NCI-H446 (cell line): ENCODE data around the gene PDXK.
"Not testable (repeated sequence)": the region's sequence is repeated elsewhere in the genome, so short reads cannot be mapped to it uniquely, and the experiment has no call there.

Source experiments
- DNase-seq, 2 experiments: peaks; one replicate each; lab custom pipeline; 2025; lab: John Stamatoyannopoulos, UW

The PDXK gene

DNA sequence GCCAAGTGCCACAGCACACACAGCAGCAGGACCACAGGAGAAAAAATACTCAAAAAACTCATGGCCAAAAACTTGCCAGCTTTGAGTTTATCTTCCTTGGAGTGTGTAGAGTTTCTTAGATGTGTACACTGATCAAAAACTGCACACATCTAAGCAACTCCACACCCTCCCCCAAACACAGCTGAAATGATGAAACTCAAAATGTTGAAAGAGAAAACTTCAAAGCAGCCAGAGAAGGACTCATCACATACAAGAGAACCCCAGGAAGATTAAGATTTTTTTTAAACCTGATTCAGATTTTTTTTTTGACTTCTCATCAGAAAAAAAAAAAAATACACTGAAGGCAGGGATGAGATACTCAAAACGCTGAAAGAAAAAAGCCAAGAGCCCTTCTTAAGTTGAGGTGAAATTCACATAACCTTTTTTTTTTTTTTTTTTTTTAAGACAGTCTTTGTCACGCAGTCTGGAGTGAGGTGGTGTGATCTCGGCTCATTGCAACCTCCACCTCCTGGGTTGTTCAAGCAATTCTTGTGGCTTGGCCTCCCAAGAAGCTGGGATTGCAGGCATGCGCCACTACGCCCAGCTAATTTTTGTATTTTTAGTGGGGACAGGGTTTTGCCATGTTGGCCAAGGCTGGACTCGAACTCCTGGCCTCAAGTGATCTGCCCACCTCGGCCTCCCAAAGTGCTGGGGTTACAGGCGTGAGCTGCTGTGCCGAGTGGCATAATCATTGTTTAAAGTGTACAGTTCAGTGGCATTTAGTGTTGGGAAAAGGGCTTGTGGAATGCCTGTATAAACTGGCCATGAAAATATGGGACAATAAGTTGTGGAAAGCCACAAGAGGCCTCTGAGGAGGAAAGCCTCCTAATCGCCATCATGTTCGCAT lies 20.9 kb upstream of the PDXK start:
- no peak for DNase-seq

DNA sequence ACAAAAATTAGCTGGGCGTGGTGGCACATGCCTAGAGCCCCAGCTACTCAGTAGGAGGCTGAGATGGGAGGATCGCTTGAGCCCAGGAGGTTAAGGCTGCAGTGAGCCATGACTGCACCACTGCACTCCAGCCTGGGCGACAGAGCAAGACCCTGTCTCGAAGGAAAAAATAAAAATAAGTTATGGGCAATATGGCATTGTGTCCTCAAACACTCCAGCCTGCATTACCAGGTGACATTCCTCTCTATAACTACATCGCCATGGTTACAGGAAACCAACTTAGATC lies 19.5 kb upstream of the PDXK start:
- DNase-seq = not testable (repeated sequence)

DNA sequence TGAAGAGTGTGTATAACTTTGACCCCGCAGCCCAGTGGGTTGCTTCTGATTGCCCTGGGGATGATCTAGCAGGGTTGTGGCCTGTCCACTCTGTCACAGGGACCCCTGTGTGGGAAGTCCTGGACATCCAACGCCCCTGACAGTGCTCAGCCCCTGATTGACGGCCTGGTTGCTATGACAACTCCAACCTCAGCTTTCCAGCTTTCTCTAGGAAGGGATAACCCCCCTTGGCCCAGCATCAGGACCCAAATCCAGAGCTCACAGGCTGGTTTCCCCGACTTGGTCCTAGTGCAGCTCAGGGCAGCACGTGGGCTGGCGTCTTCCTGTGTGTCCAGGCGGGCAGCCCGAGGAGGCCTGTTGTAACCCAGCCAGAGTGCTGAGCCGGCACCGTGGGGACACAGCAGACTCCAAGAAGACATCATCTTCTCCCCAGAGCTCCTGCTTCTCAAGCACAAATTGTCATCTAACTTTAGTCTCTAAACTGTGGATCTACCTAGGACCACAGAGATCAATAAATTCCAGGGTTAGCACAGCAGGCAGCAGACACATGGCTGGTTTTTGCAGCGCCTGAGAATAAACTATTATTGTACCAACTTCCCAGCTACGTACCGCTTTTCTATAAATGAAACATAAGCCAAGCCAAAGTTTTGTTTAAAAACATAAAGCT lies 18.9 kb upstream of the PDXK start:
- DNase-seq = no peak

DNA sequence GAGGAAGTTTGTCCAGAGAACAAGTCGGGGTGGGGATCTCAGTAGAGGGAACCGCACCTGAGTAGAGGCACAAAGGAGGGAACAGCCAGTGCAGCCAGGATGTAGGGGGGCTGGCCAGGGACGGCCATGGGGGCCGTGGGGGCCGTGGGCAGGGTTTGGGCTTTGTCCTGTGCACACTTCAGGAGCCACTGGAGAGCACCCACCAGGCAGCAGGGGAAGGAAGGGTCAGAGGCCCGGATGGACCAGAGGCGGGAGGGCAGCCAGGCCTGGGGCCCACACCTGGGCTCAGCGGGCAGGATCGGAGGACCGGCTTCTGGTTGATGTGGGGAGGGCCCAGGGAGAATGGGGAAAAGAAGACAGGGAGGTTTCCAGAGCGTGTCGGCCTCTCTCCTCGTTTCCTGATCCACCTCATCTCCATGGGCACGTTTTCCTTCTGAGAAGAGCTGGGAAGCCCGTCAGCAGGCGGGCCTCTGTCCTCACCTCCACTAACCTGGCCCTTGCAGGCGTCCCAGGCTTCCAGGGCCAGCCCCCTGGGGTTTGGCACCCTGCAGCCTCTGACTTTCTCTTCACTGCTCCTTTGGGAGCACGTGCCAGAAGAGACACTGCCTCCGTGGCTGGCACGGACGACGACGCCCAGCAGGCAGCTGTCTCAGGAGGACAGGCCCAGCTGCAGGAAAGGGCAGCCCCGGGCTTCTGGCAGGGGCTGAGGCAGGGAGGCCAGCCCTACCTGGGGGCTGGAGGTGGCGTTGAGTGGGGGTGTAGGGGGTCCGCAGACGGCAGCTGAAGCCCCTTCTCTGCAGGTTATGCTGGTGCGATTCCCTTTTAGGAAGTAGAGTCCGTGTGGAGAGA lies 16.8 kb upstream of the PDXK start:
- DNase-seq = no peak

DNA sequence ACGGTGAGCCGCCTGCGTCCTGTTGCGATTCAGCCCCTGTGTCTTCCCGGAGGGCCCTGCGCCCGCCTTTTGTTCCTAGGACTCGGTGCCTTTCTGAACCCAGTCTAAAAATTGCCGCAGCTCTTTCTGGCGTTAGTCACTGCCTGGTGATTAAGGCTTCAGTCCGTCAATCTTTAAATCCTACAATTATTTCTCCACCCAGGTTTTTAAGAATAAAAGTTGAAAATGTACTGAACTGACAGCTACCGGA lies 16.2 kb upstream of the PDXK start:
- DNase-seq = no peak

DNA sequence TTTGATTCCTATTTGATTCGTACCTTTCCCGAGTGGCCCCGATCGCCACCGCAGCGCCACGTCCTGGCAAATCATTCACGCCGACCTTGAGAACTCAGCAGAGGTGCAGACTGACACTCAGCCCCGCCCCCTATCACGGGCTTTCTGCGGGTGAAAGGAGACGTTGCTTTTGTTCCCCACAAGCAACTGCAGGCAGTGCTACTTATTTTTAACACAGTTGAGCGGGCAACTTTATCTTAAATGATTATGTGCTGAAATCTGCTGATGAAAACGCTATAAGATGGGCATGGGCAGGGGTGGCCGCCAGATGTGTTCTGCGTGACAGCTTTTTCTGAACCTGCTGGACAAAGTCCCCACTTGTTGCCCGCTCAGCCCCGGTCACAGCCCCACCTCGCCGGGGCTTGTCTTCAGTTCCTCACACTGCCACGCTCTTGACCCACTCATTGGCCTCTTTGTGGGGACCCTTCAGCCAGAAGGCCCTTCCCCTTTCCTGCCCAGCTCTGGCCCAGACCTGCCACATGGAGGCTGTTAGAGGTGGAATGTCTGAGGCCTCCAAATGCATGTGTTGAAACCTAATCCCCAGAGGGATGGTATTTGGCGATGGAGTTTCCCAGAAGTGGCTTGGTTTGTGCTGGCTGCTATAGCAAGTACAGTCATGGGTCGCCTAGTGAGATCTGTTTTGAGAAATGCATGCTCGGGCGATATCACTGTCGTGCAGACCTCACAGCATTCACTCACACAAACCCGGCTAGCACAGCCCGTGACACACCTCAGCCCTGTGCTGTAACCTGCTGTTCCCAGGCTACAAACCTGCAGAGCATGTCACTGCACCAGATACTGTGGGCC lies 15.7 kb upstream of the PDXK start:
- DNase-seq = no peak

DNA sequence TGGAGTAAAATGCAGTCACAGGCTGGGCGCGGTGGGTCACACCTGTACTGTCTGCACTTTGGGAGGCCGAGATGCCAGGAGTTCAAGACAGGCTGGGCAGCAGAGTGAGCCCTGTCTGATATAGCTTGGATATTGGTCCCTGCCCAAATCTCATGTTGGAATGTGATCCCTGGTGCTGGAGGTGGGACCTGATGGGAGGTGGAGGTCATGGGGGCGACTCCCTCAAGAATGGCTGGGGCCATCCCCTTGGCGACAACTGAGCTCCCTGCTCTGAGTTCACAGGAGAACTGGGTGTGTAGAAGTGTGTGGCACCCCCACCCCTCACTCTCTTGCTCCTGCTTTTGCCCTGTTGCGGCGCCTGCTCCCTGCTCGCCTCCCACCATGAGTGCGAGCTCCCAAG lies 11.5 kb upstream of the PDXK start:
- no peak for DNase-seq

DNA sequence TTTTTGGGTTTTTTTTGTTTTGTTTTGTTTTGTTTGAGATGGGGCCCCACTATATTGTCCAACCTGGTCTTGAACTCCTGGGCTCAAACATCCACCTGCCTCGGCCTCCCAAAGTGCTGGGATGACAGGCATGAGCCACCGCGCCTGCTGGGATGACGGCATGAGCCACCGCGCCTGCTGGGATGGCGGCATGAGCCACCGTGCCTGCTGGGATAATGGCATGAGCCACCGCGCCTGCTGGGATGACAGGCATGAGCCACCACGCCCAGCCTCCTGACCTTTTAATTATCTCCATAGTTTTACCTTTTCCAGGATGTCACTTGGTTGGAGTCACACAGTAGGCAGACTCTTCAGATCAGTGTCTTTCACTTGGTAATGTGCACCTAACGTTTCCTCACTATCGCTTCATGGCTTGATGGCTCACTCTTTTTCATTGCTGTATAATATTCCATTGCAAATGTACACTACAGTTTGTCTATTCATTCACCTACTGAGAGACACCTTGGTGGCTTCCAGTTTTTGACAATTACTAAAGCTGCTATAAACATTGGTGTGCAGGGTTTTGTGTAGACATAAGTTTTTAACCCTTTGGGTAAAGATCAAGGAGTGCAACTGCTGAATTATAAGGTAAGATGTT lies 10.1 kb upstream of the PDXK start:
- no peak for DNase-seq

DNA sequence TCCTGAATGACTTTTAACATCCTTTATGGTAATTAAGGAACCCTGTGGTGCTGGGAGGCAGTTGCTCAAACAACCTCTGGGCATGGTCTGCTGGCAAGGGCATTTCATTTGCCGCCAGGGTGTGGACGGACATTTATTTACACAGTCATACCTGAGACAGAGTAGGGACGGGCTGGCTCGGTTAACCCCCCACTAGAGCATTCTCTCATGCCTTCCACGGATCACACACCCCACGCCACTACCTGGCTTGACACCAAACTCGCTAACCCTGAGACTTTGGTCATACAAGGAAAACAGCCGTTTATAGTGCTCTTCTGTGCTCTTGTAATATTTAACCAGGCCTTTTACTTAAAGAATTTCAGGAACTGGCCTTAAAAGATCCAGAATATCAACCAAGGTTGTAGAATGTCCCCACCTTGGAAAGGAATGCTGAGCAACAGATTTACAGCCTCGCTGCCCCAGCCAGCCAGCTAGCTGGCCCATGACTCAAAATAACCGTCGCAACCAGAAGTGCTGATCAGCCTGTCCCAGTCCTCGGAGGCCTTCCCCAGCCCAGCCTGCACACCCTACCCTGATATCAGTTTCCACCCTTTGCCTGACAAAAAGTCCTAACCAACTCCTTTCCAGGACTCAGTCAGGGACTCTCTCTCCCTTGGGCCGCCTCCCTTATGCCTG lies 6.5 kb upstream of the PDXK start:
- no peak for DNase-seq

DNA sequence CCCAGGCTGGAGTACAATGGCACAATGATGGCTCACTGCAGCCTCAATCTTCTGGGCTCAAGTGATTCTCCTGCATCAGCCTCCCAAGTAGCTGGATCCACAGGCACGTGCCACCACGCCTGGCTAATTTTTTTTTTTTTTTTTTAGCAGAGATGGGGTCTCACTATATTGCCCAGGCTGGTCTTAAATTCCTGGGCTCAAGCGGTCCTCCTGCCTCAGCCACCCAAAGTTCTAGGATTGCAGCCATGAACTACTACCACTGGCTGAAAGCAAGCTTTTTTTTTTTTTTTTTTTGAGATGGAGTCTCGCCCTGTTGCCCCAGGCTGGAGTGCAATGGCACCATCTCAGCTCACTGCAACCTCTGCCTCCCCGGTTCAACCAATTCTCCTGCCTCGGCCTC lies 5.8 kb upstream of the PDXK start:
- not testable (repeated sequence) for DNase-seq

DNA sequence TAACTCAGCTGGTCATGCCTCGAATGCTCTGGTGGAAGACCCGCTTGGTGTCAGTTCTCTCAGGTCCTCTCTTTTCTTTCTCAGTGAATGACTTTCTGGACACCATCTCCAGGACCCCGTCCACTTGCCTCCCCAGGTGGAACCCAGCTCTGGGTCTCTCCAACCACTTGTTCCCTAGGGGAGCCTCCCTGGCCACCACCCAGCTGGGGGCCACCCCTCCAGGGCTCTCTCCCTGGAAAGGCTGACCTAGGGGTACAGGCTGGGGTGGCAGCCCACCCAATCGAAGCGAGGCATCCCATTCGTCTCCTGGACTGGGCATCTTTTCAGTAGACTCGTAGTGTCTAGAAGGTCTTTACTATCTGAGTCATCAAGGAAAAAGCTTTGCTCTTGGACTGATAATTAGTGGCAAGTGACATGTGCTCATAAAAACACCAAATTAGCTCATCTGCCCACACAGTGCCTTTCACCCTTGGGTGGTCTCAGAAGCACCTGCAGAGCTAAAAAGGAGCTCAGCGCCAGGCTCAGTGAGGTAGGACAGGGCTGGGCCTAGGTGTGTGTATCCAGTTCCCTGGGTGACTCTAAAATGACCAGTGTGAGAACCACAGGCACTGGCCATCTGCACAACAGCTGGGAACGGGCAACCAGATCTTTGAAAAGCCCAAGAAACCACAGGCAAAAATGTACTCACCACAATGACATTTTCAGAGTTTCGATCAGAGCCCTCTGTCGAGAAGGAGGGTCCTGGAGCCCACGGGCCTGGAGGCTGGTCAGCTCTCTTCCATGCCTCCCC lies 2.4 kb upstream of the PDXK start:
- no peak for DNase-seq

DNA sequence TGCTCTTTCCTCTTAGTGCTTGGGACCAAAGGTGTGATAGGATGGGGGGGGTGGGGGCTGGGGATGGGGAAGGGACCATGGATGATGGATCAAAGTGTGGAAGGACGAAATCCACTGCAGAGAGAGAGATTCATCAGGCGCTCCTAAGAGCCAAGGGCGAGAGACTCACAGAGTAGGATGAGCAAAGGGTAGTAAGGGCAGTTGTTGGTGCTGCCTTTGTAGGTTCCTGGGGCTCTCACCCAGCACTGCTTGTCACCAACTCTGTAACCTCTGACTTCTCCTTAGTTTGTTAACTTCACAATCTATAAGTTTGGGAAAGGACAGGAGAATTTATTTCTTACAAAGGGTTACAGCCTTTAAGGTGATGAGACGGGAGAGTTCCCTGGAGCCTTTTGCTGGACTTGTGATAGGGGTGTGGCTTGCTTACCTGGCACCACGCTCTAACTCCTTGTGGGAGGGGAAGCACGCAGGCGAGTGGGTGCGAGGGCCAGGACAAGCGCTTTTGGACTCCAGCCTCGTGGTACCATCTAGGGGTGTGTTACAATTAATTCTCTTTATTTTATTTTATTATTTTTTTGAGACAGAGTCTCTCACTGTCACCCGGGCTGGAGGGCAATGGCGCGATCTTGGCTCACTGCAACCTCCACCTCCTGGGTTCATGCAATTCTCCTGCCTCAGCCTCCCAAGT lies 1.6 kb upstream of the PDXK start:
- no peak for DNase-seq

DNA sequence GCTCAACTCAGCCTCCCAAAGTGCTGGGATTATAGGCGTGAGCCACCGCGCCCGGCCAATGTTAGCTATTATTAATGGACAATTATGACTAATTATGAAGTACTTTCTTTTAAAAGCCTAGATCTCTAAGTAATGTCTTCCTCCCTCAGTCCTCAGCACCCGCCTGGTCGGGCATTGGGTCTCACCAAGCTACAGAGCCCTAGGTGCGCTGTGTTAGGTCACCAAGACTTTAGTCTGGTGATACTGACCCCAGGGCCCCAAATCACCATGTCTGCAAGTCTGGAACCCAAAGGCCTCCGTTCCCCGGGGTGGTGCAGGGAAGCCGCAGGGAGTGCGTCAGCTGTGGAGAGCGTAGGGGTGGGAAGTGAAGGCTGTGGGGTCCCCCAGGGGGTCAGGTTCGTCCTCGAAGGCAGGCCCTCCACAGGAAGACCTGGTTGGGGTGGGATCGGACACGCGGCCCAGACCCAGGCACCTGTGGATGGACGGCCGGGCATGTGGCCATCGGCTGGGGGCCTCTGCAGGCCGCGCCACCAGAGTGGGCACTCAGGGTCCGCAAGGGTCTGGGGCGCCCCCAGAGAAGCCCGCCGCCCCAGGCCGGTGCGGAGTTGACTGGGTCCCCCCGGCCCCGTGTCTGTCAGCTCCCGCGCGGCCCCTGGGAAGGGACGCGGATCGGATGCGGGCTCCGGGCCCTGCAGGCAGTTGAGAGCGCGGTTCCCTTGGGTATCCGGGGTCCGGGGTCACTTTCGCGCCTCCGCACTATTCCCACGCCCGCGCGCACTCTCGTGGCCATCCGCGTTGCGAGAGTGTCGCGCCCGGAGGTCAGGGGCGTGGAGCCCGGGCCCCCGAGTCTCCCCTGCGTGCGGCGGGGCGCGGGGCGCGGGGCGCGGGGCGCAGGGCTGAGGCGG lies 710 bp upstream of the PDXK start:
- no peak for DNase-seq

DNA sequence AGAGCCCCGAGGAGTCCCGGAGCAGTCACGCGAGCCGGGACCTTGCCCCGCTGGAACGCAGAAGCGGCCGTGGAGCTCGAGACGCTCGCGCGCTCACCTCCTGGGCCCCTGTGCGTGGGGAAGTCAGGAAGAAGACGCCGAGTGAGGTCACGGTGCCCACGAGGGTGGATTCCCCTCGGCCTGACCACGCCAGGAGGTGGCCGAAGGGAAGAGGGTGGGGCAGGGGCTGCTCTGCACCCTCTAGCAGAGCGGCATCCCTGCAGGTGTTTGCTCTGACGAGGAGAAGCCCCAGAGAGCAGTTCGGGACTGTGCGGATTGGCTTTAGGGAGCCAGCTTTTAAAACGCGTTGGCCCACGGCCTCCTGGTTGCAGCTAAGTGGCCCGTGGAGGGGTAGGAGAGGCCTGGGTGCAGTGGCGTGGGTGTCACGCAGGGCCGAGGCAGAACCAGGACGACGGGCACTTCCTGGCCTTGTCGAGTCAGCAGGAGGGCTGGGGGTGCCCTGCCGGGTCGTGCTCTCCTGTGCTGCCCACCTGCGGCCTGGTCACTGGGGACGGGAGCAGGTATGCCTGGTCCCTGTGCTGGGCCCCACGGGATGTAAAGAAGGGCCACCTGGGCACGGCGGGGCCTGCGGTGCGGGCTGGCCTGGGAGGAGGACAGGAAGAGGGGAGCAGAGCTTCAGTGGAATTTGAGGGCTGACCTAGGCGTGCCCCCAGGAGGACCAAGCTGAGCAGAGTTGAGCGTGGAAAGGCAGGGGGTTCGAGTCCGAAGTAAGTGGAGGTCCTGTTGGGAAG lies 1.0 kb downstream of the PDXK start:
- DNase-seq = no peak

DNA sequence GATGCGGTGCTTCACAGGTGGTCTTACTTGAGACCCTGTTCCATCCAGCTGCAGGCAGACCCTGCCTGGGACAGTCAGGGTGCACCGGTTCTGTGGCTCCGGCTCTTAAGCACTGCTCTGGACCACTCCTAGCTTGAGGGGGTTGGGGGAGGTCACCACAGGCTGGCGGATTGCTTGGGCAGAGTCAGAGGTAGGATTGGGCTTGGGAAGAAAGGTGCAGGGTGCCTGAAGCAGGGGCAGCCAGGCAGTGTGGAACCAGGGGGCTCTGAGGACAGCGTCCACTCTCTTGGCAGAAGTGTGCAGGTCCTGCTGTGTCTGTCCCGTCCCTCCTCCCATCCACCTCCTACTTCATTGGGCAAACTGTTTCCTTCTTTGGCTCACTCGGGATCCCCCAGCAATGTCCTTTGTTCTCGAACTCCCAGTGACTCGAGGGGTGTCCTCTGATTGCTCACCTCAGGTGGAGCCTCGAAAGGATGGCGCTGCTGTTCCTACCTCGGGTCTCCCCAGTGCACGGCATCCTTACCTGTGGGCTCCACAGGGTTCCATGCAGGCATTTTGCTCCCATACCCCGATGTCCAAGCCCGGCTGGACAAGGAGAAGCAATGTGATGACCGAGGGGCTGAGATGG lies 1.7 kb downstream of the PDXK start:
- no peak for DNase-seq

DNA sequence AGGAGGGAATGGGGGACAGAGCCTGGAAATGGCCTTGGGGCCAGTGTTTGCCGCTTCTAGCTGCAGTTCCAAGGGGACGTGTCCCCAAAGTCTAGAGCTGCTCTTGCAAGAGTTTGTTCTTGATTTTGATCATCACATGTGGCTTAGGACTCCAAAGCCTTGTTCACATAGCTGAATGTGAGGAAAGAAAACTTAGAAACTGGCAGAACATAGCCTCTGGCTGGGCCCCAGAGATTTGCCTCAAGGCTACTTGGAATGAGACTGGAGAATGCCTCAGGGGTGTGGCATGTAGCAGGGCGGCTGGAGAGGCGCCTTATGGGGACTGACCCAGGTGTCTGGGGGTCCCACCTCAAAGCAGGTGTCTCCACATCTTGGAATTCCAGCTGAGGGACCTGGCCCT lies 2.3 kb downstream of the PDXK start:
- no peak for DNase-seq

DNA sequence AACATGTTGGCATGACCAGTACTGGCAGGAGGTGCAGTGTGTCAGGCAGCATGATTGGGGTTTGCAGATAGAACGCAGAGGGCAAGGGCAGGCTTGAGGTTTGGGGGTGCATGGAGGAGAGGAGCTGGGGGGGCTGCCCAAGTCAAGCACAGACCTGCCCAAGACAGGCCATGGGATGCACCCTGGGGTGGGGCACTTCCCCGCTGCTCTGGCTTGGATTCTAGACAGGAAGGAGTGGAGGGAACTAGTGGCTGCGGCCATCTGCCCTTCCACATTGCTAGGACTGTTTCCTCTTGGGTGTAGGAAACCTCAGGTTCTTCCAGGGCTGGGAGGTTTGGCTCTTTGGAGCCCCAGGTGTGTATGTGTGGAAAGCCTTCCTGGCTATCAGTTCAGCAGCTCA lies 3.0 kb downstream of the PDXK start:
- no peak for DNase-seq
